ENCODE measurements around the gene ARHGEF26. TPM values are rescaled to one million over a fixed set of nuclear protein-coding genes. Genes with fewer than 3 reads are reported as not detected.

The ARHGEF26 gene
- total RNA-seq, 2 experiments from 2014 or later = 0.08 TPM; not detected in 1

DNA sequence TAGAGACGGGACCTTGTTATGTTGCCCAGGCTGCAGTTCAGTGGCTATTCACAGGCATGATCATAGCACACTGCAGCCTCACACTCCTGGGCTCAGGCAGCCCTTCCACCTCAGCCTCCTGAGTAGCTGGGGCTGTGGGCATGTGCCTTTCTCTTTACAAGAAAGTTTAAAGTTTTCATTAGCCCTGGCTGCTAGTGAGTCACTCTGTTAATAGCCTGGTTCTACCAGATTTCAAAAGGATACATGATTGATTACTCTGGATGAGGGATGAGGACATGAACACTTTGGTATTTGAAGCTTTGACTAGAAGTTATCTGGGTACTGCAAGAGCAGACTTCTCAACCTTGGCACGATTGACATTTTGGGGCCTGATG, 108.0 kb downstream of the ARHGEF26 start:
- no peaks in the 10 kb centered on the region for H3K36me3 ChIP-seq (ENCODE audit: insufficient read depth, low read length)
- H3K27me3 ChIP-seq (ENCODE audit: control insufficient read depth in 1 of 2, insufficient read depth in 2 of 2, low read length in 2 of 2) = peaks cover 5 to 7% of the 10 kb centered on the region in 2 experiments
- Mint-ChIP-seq H3K4me3 (no peak overlapping the region), H3K27me3 (peaks cover 19% of the 10 kb centered on the region), H3K36me3 (ENCODE audit: low read depth) (no peaks in the 10 kb centered on the region), H3K27ac (no peak overlapping the region), H3K4me1 (ENCODE audit: low read depth) (no peaks in the 10 kb centered on the region), H3K9me3 (no peaks in the 10 kb centered on the region)
- intact Hi-C loops (cut with DNase I, micrococcal nuclease) = no loop called here
- TF ChIP-seq, protein P1, sequence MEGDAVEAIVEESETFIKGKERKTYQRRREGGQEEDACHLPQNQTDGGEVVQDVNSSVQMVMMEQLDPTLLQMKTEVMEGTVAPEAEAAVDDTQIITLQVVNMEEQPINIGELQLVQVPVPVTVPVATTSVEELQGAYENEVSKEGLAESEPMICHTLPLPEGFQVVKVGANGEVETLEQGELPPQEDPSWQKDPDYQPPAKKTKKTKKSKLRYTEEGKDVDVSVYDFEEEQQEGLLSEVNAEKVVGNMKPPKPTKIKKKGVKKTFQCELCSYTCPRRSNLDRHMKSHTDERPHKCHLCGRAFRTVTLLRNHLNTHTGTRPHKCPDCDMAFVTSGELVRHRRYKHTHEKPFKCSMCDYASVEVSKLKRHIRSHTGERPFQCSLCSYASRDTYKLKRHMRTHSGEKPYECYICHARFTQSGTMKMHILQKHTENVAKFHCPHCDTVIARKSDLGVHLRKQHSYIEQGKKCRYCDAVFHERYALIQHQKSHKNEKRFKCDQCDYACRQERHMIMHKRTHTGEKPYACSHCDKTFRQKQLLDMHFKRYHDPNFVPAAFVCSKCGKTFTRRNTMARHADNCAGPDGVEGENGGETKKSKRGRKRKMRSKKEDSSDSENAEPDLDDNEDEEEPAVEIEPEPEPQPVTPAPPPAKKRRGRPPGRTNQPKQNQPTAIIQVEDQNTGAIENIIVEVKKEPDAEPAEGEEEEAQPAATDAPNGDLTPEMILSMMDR (IDR thresholded peaks at IDR 0.05) = no peak
- H3K27ac ChIP-seq (ENCODE audit: low read depth in 1 of 2, low read length in 2 of 2) = no peak overlapping the region
- no peaks in the 10 kb centered on the region for H3K4me1 ChIP-seq (ENCODE audit: insufficient read depth, low read length)
- CTCF ChIA-PET = no interaction called here
- H3K9me3 ChIP-seq (ENCODE audit: control insufficient read depth in 1 of 2, insufficient read depth in 1 of 2, low read length in 2 of 2) = no peaks in the 10 kb centered on the region
- POLR2A ChIA-PET = interaction anchor here (0.6 kb wide), 1 partner anchor 1242 kb away, joined by 3 read pairs; no protein-coding TSS in a partner anchor
- no peak overlapping the region for H3K4me3 ChIP-seq (ENCODE audit: low read length)
- ATAC-seq (ENCODE audit: poor library complexity) (no peak), DNase-seq (no peak)

- intact Hi-C loops (cut with DNase I, micrococcal nuclease) = no loop called here
- POLR2A ChIA-PET = no interaction called here
- Mint-ChIP-seq H3K4me1 (ENCODE audit: low read depth) (no peaks in the 10 kb centered on the region), H3K27me3 (peaks cover 28% of the 10 kb centered on the region), H3K27ac (no peak overlapping the region), H3K4me3 (no peak overlapping the region), H3K9me3 (no peaks in the 10 kb centered on the region), H3K36me3 (ENCODE audit: low read depth) (no peaks in the 10 kb centered on the region)
- Histone ChIP-seq H3K27ac (ENCODE audit: low read depth in 1 of 2, low read length in 2 of 2) (no peak overlapping the region), H3K4me1 (ENCODE audit: insufficient read depth, low read length) (no peaks in the 10 kb centered on the region), H3K9me3 (ENCODE audit: control insufficient read depth in 1 of 2, insufficient read depth in 1 of 2, low read length in 2 of 2) (no peaks in the 10 kb centered on the region), H3K36me3 (ENCODE audit: insufficient read depth, low read length) (no peaks in the 10 kb centered on the region), H3K4me3 (ENCODE audit: low read length) (no peak overlapping the region), H3K27me3 (ENCODE audit: control insufficient read depth in 1 of 2, insufficient read depth in 2 of 2, low read length in 2 of 2) (peaks cover 0 to 7% of the 10 kb centered on the region in 2 experiments)
- TF ChIP-seq, protein P1 (IDR thresholded peaks at IDR 0.05) = no peak
- CTCF ChIA-PET = interaction anchor here (0.6 kb wide), 1 partner anchor 1189 kb away, joined by 4 read pairs; no protein-coding TSS in a partner anchor
- no peak for DNase-seq
- no peak for ATAC-seq (ENCODE audit: poor library complexity)
These were observed 114.1 kb downstream of the ARHGEF26 start for GRCh38 chr3:154235330-154235729.

DNA sequence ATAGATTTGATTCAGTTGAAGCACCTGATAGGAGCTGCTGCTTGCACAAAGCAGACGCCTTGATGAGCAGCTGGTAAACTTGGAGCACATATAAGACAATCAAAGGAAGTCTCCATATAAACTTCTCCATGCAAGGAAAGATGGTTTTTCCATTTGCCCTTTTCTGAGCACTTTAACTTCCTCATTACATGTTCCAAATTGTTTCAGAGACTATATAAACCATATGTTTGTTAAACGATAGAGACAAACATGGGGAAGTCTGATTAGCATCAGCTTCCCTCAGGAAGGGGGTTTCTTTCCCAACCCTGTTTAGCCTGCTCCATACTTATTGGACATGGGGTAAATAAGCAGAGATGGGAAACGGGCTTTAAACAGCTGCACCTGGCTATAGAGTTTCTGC, 115.1 kb downstream of the ARHGEF26 start:
- Histone ChIP-seq H3K36me3 (ENCODE audit: insufficient read depth, low read length) (no peaks in the 10 kb centered on the region), H3K4me1 (ENCODE audit: insufficient read depth, low read length) (no peaks in the 10 kb centered on the region), H3K9me3 (ENCODE audit: control insufficient read depth in 1 of 2, insufficient read depth in 1 of 2, low read length in 2 of 2) (no peaks in the 10 kb centered on the region), H3K27ac (ENCODE audit: low read depth in 1 of 2, low read length in 2 of 2) (no peak overlapping the region), H3K27me3 (ENCODE audit: control insufficient read depth in 1 of 2, insufficient read depth in 2 of 2, low read length in 2 of 2) (peaks cover 0 to 4% of the 10 kb centered on the region in 2 experiments), H3K4me3 (ENCODE audit: low read length) (no peak overlapping the region)
- Mint-ChIP-seq H3K4me1 (ENCODE audit: low read depth) (no peaks in the 10 kb centered on the region), H3K27me3 (peaks cover 25% of the 10 kb centered on the region), H3K36me3 (ENCODE audit: low read depth) (no peaks in the 10 kb centered on the region), H3K9me3 (no peaks in the 10 kb centered on the region), H3K27ac (no peak overlapping the region), H3K4me3 (no peak overlapping the region)
- ChIA-PET POLR2A (no interaction called here), CTCF (no interaction called here)
- TF ChIP-seq, protein P1 (IDR thresholded peaks at IDR 0.05) = no peak
- intact Hi-C loops (cut with DNase I, micrococcal nuclease) = no loop called here
- no peak for DNase-seq
- no peak for ATAC-seq (ENCODE audit: poor library complexity)

All from CD4-positive, alpha-beta T cell (primary cell).